A549 (cell line): ENCODE measurements around the gene ALDH1L1.

Experiments
- CHD2 ChIP-seq: fragments of 150-350 bp; IDR thresholded peaks from 2 replicates; pipeline ENCODE4 v1.6.1; 2014; ENCODE audit warnings: low read length; ENCODE audit not compliant: partially characterized antibody
- CHD4 ChIP-seq: fragments of 200-600 bp; sonication (generic); IDR thresholded peaks from 2 replicates; pipeline ENCODE4 v1.6.1; 2016; ENCODE audit warnings: antibody characterized with exemption, mild to moderate bottlenecking, borderline replicate concordance
- CTCF ChIP-seq: fragments of >200 bp; sonication (Bioruptor Twin); formaldehyde crosslinking; IDR thresholded peaks from 3 replicates; pipeline ENCODE4 v1.5.1; 2016
- E2F6 ChIP-seq: IDR thresholded peaks from 2 replicates; pipeline ENCODE4 v1.6.1; 2012; ENCODE audit warnings: low read depth, borderline replicate concordance
- EHMT2 ChIP-seq: fragments of 200-600 bp; sonication (generic); IDR thresholded peaks from 2 replicates; pipeline ENCODE4 v1.6.1; 2016; ENCODE audit warnings: antibody characterized with exemption, low read depth, mild to moderate bottlenecking, moderate library complexity
- JUN ChIP-seq, 2 experiments: fragments of >200 bp; sonication (Bioruptor Twin); formaldehyde crosslinking; IDR thresholded peaks; 2 replicates in 1 of 2; 3 replicates in 1 of 2; pipeline ENCODE4 v1.6.1; 2016 to 2017
- PBX3 ChIP-seq: IDR thresholded peaks from 2 replicates; pipeline ENCODE4 v1.6.1; 2012
- POLR2A ChIP-seq: IDR thresholded peaks from 2 replicates; pipeline ENCODE4 v1.6.1; 2012; ENCODE audit warnings: mild to moderate bottlenecking, low read length
- RFX5 ChIP-seq: fragments of 450-650 bp; IDR thresholded peaks from 2 replicates; pipeline ENCODE4 v1.7.1; 2014; ENCODE audit warnings: antibody characterized with exemption, mild to moderate bottlenecking, moderate library complexity
- TF ChIP-seq, protein P1 (sequence below): fragments of 200-600 bp; sonication (generic); IDR thresholded peaks from 2 replicates; pipeline ENCODE4 v1.6.1; 2016; ENCODE audit warnings: antibody characterized with exemption, mild to moderate bottlenecking, moderate library complexity

GRCh38 chr3:126084768-126085180 lies 95.6 kb downstream of the ALDH1L1 start:
- TF ChIP-seq POLR2A (no peak), CTCF (no peak), RFX5 (no peak), CHD2 (no peak), EHMT2 (no peak), CHD4 (no peak), JUN (IDR thresholded peaks at IDR 0.05) (no peak), PBX3 (no peak), E2F6 (no peak)
- TF ChIP-seq, protein P1, sequence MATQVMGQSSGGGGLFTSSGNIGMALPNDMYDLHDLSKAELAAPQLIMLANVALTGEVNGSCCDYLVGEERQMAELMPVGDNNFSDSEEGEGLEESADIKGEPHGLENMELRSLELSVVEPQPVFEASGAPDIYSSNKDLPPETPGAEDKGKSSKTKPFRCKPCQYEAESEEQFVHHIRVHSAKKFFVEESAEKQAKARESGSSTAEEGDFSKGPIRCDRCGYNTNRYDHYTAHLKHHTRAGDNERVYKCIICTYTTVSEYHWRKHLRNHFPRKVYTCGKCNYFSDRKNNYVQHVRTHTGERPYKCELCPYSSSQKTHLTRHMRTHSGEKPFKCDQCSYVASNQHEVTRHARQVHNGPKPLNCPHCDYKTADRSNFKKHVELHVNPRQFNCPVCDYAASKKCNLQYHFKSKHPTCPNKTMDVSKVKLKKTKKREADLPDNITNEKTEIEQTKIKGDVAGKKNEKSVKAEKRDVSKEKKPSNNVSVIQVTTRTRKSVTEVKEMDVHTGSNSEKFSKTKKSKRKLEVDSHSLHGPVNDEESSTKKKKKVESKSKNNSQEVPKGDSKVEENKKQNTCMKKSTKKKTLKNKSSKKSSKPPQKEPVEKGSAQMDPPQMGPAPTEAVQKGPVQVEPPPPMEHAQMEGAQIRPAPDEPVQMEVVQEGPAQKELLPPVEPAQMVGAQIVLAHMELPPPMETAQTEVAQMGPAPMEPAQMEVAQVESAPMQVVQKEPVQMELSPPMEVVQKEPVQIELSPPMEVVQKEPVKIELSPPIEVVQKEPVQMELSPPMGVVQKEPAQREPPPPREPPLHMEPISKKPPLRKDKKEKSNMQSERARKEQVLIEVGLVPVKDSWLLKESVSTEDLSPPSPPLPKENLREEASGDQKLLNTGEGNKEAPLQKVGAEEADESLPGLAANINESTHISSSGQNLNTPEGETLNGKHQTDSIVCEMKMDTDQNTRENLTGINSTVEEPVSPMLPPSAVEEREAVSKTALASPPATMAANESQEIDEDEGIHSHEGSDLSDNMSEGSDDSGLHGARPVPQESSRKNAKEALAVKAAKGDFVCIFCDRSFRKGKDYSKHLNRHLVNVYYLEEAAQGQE = no peak
